Fibroblast of villous mesenchyme (primary cell): ENCODE results near the gene WFDC5. TPM values are rescaled to one million over a fixed set of nuclear protein-coding genes. Genes with fewer than 3 reads are reported as not detected.
A peak's percentile ranks its signal among the peaks of the same experiment; 100 is the strongest.

Experiments
- DNase-seq: peaks from one replicate; pipeline ENCODE4 v3.0.0-alpha.2; 2010; ENCODE audit warnings: low read depth
- H3K4me3 ChIP-seq: 2 replicates; pipeline ENCODE4 v1.5.1; 2011; ENCODE audit warnings: low read depth, mild to moderate bottlenecking, low read length
- total RNA-seq: library from RNA; depleted of rRNA; stranded (reverse); fragments of >200 nt; gene quantifications from 2 replicates; pipeline ENCODE4 v1.2.3, GENCODE V29; 2012
- TF ChIP-seq, protein P1 (sequence below): IDR thresholded peaks from 2 replicates; pipeline ENCODE4 v1.5.1; 2012; ENCODE audit warnings: low read depth, mild to moderate bottlenecking, low read length; ENCODE audit not compliant: insufficient read depth

WFDC5 gene
- total RNA-seq, 1 donor = not detected

DNA sequence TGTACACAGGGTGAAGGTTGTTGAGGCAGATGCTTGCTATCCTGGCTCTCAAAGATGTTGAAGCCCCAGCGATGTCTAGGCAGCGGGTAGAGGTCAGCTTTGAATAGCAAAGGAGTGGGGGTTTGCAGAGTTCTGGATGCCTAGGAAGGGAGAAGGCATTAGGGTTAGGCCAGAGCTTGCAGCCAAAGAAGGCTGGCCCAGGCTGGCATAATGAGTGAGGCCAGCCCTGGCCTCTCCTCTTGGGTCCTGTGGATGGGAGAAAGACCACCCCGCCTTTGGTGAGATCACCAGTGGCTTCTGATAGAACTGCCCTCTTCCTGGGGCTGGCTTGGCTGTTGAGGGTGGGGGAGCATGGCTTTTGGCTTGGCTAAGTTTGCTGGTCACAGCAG is 406 bp upstream of the WFDC5 start:
- no peak for DNase-seq
- TF ChIP-seq, protein P1, sequence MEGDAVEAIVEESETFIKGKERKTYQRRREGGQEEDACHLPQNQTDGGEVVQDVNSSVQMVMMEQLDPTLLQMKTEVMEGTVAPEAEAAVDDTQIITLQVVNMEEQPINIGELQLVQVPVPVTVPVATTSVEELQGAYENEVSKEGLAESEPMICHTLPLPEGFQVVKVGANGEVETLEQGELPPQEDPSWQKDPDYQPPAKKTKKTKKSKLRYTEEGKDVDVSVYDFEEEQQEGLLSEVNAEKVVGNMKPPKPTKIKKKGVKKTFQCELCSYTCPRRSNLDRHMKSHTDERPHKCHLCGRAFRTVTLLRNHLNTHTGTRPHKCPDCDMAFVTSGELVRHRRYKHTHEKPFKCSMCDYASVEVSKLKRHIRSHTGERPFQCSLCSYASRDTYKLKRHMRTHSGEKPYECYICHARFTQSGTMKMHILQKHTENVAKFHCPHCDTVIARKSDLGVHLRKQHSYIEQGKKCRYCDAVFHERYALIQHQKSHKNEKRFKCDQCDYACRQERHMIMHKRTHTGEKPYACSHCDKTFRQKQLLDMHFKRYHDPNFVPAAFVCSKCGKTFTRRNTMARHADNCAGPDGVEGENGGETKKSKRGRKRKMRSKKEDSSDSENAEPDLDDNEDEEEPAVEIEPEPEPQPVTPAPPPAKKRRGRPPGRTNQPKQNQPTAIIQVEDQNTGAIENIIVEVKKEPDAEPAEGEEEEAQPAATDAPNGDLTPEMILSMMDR = no peak
- no peak overlapping the region for H3K4me3 ChIP-seq

DNA sequence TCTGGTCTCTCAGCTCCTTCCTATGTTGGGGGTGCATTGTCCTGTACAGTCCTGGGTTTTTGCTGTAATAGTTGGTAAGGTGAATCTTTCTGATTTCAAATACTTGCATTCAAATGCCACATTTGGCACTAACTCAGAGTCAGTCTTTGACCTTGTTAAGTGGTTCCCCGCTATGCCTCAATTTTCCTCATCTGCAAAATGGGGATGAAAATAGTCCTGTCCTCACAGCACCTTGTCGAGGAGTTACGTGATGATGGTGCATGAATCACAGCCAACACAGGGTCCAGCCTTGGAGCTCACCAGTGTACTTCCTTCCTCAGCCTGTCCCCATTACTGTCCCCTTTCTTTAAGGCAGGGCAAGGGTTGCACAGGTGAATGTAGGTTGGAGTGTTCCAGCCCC is 1.1 kb downstream of the WFDC5 start:
- no peak overlapping the region for H3K4me3 ChIP-seq
- TF ChIP-seq, protein P1 = no peak
- no peak for DNase-seq

DNA sequence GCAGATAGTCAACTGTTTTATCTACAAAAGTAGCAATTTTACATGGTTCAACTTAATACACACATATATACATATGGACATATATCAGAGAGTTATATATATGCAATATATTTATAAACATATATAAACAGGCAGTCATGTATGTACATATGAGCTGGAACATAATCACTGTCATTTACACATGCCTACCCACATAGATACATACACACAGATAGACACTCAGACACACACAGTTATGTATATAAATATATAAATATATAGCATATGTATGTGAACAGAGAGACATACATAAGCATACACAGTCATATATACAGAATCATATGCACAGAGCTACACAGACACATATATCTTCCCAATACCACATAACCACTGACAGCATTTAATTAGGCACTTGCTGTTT is 2.2 kb downstream of the WFDC5 start:
- no peak for DNase-seq
- no peak overlapping the region for H3K4me3 ChIP-seq
- TF ChIP-seq, protein P1 = no peak

DNA sequence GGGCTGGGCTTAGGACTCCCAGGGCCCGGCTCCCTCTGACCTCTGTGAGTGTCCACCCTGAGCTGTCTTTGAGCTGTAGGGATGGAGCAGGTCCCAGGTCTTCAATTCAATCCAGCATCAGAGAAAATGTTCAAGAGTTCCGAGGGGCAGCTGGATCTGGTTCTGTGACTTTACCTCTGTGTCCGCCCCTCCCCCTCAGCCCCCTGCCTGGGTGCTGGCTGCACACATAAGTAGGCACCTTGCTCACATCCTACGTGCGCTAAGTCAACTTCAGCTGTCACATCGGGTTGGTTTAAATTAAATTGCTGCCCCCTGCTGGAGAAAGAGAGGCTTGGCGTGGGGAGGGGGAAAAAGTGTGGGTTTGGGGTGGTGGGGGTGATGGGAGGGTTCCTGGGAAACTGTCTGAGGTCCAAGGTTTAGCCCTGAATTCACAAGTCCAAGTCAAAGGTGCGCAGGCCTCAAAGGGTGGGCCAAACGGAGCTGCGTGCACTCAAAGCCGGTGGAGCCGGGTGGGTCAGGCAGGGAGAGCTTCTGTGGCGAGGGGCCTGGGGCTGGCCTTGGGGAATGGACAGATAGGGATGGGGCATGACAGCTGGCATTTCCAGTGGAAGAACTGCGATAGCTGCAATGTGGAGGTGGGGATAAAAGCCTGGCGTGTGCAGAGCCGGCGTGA is 3.0 kb downstream of the WFDC5 start:
- DNase-seq = peak; percentile 30
- TF ChIP-seq, protein P1 = peak; percentile 56
- no peak overlapping the region for H3K4me3 ChIP-seq

DNA sequence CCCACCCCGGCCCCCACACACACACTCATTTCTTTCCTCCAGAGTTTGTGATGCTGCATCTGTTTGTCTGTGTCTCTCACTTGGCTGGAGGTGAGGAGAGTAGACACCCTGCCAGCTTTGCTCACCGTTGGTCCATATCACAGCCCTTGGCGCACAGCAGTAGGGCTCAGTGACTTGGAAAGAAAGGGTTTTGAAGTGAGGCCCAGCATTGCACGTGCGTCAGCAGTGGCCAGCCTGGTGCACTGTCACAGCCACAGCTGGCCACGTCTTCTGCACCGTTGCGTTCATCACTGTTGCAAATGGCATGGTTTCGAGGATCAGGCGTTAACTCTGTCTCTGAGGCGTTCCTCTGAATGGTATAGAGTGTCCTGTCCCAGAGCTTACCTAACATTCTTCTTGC is 3.7 kb downstream of the WFDC5 start:
- H3K4me3 ChIP-seq = no peak overlapping the region
- no peak for DNase-seq
- TF ChIP-seq, protein P1 = no peak

DNA sequence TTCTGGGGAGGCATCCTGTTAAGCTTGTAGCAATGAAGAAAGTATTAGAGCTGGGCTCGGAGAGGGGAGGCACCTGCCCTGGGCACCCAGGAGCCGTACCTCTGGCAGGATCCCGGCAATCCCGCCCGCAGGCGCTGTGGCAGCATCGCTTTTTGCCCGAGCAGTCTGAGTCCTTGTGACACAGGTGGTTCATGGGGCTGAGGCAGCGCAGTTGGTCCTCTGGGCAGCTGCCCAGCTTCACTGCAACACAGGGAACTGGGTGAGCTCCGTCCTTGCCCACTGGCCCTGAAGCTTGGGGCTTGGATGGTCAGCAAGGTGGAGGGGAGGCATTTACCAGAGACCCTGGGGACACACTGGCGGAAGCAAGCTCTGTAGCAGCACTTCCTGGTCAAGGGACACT is 4.7 kb downstream of the WFDC5 start:
- TF ChIP-seq, protein P1 = no peak
- DNase-seq = no peak
- H3K4me3 ChIP-seq = no peak overlapping the region

DNA sequence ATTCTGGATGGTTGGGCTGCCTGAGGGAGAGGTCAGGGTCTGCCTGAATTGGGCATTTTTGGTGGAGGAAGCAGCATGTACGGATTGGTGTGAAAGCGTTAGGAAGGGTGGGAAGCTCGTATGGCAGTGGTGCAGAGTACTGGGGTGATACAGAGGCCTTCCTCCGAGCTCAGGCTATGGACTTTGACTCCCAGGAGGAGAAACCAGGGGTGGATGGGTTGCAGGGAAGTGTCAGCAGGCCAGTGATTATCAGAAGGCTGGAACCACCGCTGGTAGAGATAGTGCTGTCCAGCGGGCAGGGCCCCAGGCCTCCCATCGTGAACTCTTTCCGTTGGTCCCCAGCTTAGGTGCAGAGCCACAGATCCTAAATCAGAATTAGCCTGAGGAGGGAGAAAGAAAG is 5.3 kb downstream of the WFDC5 start:
- DNase-seq = no peak
- H3K4me3 ChIP-seq = no peak overlapping the region
- TF ChIP-seq, protein P1 = no peak
